Bronchial epithelial cell (primary cell): ENCODE measurements around the gene DNM3. TPM values are rescaled to one million over a fixed set of nuclear protein-coding genes. Genes with fewer than 3 reads are reported as not detected.
A peak's percentile ranks its signal among the peaks of the same experiment; 100 is the strongest.

Experiments
- DNase-seq: peaks from one replicate; pipeline ENCODE4 v3.0.0-alpha.2; 2010; ENCODE audit warnings: low read depth
- FAIRE-seq: peaks from 2 replicates; lab custom pipeline; 2011; peaks lifted over from hg19 to GRCh38; lab: Jason Lieb, UNC
- H3K27me3 ChIP-seq: 2 replicates; pipeline ENCODE4 v1.5.1; 2011; ENCODE audit warnings: low read length; ENCODE audit not compliant: control insufficient read depth, insufficient read depth
- H3K36me3 ChIP-seq: 2 replicates; pipeline ENCODE4 v1.5.1; 2011; ENCODE audit warnings: low read length; ENCODE audit not compliant: control insufficient read depth, insufficient read depth
- H3K4me3 ChIP-seq: 2 replicates; pipeline ENCODE4 v1.5.1; 2011; ENCODE audit warnings: mild to moderate bottlenecking, low read depth, low read length, control low read depth
- total RNA-seq: library from RNA; depleted of rRNA; stranded (reverse); fragments of >200 nt; gene quantifications from 2 replicates; pipeline ENCODE4 v1.2.1, GENCODE V29; 2014
- TF ChIP-seq, protein P1 (sequence below): IDR thresholded peaks from 2 replicates; pipeline ENCODE4 v1.5.1; 2011; ENCODE audit warnings: mild to moderate bottlenecking, moderate library complexity, low read length, control low read depth, inconsistent platforms; ENCODE audit not compliant: insufficient read depth, severe bottlenecking

The DNM3 gene
- total RNA-seq, 1 donor from 2014 or later, result 1.3 TPM

DNA sequence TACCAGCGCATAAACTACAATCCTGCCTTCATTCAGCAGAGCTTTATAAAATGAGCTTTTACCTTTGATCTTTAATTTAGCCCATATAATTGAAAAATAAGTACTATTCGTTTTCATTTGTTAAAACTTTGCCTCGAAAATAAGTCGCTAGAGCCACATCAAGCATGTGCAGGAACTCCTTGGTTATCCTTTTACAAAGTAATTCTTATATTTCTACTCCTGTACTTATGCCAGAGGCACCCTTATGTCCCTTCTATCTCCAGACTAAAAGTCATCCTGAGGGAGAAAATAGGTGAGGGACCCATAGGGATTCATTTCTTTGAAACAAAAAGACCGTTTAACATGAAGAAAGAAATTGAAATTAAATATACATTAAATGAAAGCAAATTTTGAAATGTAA lies 301.0 kb downstream of the DNM3 start:
- no peak for DNase-seq
- Histone ChIP-seq H3K36me3 (no peaks in the 10 kb centered on the region), H3K27me3 (no peaks in the 10 kb centered on the region), H3K4me3 (no peak overlapping the region)
- no peak for FAIRE-seq
- TF ChIP-seq, protein P1, sequence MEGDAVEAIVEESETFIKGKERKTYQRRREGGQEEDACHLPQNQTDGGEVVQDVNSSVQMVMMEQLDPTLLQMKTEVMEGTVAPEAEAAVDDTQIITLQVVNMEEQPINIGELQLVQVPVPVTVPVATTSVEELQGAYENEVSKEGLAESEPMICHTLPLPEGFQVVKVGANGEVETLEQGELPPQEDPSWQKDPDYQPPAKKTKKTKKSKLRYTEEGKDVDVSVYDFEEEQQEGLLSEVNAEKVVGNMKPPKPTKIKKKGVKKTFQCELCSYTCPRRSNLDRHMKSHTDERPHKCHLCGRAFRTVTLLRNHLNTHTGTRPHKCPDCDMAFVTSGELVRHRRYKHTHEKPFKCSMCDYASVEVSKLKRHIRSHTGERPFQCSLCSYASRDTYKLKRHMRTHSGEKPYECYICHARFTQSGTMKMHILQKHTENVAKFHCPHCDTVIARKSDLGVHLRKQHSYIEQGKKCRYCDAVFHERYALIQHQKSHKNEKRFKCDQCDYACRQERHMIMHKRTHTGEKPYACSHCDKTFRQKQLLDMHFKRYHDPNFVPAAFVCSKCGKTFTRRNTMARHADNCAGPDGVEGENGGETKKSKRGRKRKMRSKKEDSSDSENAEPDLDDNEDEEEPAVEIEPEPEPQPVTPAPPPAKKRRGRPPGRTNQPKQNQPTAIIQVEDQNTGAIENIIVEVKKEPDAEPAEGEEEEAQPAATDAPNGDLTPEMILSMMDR, result no peak

DNA sequence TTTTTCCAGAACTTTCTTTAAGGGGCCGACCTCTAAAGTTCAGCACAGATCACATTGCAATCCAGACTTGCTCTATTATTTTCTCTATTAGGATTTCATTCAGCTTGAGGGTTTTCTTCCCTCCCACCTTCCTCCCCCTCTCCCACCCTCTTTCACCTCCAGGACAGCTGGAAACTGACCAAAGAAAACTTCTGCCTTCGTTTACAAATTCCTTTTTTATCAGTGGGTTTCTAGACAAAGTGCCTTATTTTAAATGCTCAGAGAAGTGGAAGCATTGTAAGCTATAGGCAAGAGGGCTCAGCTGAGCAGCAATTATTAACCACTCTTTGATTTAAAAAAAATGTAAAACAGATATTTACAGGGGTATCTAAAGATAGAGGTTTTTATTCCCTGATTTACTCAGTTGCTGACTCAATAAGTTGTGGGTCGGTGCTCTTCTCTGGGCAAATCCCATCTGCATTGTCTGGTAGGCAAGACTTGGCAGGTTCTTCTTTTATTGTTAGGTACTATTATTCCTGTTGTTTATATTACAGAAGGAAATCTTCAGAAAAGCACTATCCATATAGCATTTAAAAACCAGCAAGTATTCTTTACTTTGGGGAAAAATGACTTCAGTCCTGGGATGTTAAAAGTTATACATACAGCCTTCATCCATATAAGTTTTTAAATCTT lies 302.2 kb downstream of the DNM3 start:
- Histone ChIP-seq H3K36me3 (no peaks in the 10 kb centered on the region), H3K27me3 (no peaks in the 10 kb centered on the region), H3K4me3 (no peak overlapping the region)
- FAIRE-seq (no peak), DNase-seq (peak; percentile 61)
- TF ChIP-seq, protein P1, result no peak

DNA sequence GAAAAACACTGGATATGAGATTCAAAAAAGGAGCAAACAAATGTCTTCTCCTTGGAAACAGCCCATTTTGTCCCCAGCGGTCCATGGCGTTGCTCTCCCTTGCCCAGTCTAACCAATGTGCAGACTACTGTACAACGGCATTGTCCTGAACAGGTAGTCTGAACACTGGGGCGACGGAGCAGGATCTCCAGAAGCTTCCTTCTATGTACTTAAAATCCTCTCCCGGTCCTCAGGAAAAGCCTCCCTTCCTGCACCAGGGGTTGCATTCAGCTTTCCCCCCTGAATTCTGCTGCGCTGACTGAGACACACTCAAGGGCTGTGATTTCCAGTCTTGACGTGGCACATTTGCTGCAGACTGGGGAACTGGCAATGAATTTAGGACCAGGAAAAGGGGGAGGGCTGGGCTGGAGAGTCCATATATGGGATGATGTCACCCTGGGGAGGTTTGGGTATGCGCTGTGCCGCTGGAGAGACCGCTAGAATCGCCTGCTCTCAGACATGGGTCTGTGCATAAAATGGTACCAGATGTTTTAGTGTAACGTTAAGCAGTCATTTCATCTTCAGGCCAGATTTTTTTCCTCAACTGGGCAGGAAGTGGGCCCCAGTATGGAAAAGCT lies 303.3 kb downstream of the DNM3 start:
- no peak overlapping the region for H3K4me3 ChIP-seq
- H3K27me3 ChIP-seq, result no peaks in the 10 kb centered on the region
- no peaks in the 10 kb centered on the region for H3K36me3 ChIP-seq
- no peak for DNase-seq
- TF ChIP-seq, protein P1, result no peak
- FAIRE-seq, result no peak

DNA sequence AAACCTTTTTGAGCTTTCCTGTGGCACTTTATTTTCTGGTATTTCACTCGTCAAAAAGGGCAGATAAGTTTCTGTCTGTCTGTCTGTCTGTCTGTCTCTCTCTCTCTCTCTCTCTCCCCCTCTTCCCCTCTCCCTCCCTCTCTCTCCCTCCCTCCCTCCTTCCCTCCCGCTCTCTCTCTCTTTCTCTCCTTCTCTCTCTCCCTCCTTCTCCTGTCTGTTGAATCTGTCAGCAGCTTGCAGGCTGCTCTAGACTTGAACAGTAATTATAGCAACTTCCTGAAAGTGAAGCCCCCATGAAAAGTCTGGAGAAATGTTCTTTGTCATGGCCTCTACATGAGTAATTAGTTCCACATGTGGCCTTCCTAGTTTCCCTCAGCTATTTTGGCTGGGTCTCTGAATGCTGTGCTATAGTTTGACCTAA lies 303.9 kb downstream of the DNM3 start:
- FAIRE-seq (no peak), DNase-seq (no peak)
- no peaks in the 10 kb centered on the region for H3K36me3 ChIP-seq
- H3K4me3 ChIP-seq, result no peak overlapping the region
- no peaks in the 10 kb centered on the region for H3K27me3 ChIP-seq
- TF ChIP-seq, protein P1, result no peak

DNA sequence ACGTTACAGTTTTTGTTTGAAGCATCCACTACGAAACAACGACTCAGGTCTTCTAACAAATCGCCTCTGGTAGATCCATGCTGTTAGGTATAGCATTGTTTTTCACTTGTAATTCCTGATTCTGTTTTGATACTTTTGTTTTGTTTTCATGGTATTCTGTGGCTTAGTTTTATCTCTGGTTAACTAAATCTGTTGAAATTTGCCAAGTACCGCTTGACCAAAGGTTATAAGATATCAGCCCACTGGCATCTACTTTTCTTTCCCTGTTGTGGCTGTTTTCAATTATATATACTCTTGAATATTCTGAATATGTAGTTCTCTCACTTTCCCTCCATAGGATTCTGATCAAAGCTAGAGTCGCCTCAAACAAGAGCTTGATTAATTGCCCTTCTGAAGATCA lies 304.4 kb downstream of the DNM3 start:
- Histone ChIP-seq H3K36me3 (no peaks in the 10 kb centered on the region), H3K4me3 (no peak overlapping the region), H3K27me3 (no peaks in the 10 kb centered on the region)
- FAIRE-seq, result no peak
- TF ChIP-seq, protein P1, result no peak
- DNase-seq, result no peak
